Embryonic facial prominence (tissue), 1 donor: Measurements from ENCODE around the gene CNTNAP4.

Experiments used
- DNase-seq: peaks from one replicate; pipeline ENCODE4 v3.0.0-alpha.2; 2016; ENCODE audit errors: extremely low spot score

The CNTNAP4 gene

DNA sequence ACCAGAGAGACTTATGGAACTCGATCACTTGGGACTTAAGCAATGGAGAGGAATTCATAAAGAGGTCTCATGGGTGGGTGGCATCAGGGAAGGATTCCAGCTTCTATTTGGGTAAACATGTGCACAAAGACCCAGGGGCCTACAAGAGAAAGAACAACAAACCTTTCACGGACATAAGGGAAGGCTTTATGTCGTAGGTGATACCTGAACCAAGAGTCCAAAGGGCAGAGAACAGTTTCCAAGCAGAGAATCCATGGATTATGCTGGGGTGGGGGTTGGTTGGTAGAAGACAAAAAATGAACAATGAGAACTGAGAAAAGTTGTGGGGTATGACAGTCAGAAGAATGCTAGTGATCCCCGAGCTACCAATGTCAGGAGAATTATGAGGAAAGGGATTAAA is 119.8 kb downstream of the CNTNAP4 start:
- no peak for DNase-seq

DNA sequence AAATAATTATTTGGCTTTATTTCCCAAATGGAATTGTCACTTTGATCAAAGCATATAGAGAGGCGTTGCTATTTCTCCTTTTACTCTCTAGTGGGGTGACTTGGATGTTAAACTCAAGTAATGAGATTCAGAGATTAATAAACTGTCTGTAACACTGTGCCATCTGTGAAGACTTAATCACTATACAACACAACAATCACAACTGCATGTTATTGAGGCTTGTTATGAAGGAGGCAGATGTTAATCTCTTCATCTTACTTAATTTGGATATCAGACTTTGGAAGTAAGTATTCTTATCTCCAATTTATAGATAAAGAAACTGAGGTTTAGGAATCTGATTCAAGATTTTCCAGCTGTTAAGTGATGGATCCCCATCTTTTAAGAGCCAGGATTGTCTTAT is 132.5 kb downstream of the CNTNAP4 start:
- no peak for DNase-seq

DNA sequence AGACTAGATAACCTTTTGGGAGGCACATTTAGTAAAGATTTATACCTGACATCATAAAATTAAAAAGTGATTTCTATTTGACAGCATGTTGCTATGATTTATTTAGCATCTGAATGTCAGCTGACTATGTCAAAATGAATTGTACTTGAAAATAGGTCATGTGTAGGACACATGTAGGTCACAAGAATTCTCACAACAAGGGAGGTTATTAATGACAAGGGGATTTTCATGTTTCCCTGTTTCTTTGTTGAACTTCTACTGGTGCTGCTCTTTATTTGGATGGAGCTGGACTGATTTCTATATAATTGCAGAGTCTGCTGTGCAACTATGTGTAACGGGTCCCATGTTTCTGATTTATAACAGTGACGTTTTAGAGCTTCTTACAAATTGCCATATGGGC is 144.4 kb downstream of the CNTNAP4 start:
- no peak for DNase-seq

DNA sequence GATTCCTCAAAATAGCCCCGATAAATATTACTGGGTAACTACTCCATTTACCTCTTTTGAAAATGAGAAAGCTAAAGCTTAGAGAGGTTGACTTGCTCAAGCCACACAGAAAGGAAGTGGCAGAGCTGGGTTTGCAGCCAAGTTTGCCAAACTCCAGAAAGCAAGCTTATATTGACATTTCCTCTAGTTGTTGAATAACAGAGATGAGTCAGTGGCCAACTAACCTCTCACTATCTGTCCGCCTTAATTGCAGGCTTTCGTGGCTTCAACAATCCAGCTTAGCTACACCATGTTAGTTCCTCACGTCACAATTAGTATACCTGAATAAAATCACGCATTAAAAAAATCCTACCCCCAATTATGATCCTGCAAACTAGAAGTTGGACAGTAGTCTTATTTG is 151.7 kb downstream of the CNTNAP4 start:
- DNase-seq = no peak

DNA sequence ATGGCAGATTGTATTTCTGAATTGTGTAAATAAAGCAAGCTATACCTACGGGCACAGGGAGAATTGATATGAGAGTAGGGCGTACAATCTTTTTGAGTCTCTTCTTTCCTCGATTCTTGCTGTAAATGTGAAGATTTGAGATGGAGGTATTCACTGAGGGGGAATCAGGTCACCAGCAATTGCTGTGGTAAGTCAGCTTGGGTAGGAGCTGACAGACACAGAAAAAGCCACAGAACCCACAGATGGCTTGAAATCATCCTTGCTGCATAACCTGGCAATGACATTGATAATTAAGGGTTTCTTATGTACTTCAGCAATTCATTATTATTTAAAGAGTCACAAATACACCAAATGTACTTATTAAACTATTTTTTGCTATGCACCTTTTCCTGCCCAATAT is 164.2 kb downstream of the CNTNAP4 start:
- DNase-seq = no peak

DNA sequence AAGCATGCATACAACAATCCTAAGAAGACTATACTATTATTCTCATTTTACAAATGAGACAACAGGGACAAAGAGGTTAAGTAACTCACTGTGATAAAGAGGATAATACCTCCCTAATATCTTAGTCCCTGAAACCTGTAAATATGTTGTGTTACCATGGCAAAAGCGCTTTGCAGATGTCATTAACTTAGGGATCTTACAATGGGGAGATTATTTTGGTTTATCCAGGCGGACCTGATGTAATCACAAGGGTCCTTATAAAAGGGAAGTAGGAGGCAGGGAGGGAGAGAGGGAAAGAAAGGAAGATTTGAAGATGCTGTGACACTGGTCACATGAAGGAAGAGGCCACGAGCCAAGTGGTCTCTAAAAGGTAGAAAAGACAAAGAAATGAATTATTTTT is 164.7 kb downstream of the CNTNAP4 start:
- no peak for DNase-seq

DNA sequence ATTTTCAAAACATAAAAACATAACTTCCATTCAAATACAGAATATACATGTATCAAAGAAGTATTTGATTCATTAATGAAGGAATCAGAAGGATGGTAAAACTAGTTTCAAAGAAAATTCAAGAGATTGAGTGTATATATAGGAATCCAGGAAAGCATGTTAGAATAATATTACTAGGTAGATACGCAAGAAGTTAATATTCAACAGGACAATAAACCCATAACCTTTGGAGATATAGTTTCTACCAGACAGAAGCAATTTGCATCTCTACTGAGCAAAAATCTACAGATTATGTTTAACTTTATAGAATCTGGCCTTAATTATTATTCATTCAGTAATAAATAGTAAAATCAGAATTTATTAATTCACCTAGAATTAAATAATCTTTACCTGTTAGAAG is 166.8 kb downstream of the CNTNAP4 start:
- DNase-seq = no peak

DNA sequence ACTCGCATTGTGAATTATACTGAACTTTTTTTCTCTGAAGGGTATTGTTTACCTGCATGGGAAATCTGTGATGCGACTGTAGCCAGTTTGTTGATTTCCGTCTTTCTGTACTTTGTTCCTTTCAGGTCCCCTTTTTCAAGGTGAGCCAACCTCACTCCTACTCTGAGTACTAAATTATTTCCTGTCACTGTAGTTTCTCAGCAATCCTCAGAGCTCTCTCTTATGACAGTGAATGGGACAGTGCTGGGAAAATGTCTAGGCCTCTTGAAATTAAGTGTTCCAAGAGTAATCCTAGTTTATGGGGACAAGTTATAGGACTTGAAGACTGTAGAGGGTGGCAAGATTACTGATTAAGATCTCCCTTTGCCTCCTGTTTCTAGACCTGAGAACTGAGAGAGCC is 167.6 kb downstream of the CNTNAP4 start:
- no peak for DNase-seq

DNA sequence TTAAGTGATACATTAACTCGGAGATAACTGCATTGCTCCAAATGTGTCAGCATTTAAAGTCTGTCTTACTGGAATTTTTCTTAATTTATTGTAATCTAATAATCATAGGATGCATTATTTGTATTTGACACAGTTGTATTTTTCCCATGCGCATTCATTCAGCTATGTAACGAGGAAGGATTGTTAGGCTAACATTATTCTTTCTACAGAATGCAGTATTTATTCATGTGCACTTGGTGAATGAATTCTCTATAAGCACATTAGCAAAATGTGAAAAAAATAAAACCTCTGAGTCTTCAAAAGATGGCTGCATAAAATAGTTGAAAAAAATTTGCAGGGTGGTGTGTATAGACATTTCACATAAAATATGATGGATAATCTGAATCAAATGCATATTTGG is 168.6 kb downstream of the CNTNAP4 start:
- no peak for DNase-seq

DNA sequence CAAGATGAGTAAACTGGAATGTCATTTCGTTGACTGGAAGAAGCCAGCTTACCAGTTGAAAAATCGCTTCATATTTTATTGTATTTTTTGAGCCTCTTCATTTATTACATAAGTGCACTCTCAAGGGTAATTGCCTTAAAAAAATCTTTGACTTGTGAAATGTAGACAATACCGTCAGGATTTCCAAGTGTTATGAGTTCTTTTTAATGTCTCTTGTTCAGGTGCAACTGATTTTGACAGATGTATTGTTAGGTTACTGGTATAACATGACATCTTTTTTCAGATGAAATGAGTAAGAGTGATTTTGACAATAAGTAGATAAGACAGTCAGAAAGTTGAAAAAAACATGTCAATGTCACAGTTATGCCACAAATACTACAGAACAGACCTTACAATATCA is 169.1 kb downstream of the CNTNAP4 start:
- no peak for DNase-seq

DNA sequence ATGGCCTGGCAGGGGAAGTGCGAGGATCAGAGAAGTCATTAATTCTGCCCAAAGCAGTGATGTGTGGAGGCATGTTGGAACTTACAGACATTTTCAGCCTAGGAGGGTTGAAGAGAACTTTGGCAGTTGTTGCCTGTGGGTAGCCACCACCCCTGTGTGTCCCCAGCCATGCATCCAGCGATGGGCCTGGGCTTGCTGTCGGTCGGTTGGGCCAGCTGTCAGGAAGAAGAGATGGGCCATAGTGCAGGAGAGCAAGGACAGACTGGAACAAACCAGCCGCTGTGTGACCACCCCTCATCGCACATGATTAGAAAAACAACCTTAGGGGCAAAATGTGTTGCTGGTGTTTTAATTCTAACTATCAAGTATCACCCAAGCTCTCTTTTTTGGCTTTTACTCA is 173.7 kb downstream of the CNTNAP4 start:
- no peak for DNase-seq

DNA sequence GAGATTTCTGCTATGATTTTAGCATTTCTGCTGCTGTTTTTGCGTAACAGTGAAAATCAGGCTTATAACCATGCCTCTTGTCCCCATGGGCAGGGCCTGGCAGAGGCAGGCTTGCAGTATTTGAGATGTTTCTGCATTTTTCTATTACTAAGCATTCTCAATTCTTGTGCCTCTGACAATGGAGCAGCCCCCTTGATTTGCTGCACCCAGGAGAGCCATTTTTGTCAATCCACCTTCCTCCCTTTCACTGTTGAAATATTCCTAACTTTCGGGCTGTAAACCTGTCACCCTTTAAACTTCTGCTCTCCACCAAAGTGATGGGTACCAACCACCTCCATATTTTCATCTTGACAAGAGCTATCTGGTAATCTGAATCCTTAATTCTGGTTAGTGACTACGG is 178.1 kb downstream of the CNTNAP4 start:
- no peak for DNase-seq

DNA sequence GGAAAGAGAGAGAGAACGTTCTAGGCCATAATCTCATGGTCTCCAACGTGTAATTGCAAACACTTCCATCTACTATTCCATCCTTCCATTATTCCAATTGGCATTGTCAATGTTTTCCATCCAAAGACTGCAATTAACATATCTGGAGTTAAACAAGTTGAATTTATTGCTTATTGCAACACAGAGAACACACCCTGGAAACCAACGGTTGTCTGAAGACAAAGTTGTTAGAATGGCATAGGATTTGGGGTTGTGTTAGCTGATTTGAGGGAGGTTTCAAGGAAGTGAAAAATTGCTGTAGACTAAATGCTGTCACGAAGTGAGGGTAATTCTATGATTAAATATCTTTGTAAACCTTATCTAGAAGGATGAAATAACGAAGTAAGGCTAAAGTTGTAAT is 178.8 kb downstream of the CNTNAP4 start:
- no peak for DNase-seq

DNA sequence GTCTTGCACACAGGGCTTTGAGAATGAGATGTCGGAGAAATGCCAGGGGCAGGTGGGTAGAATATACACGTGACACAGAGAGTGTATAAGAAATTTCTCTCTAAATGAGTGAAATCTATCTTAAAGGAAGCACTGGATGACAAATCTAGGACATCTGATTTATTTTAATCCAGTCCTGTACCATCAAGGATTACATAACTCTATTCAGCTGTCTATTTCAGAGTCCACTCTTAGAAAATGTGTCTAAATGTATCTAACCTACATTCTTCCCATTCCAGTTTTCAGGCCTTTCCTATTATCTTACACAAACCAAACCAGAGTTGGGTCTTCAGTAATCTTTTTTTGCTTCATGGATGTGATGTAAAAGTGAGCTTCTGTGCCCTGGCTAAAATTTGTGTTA is 181.9 kb downstream of the CNTNAP4 start:
- no peak for DNase-seq

DNA sequence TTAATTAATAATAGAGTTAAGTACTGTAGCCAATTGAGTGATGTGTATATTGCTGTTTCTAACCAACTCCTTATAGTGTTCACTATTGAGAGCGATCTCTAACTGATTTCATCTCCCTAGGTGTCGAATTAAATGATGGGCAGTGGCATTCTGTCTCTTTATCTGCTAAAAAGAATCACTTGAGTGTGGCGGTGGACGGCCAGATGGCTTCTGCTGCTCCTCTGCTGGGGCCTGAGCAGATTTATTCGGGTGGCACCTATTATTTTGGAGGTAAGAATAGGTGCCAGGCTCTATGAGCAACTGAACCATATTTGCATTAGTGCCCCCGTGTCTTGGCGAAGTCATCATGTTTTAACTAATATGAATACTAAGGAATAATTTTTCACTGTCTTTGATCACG is 184.6 kb downstream of the CNTNAP4 start:
- DNase-seq = no peak

DNA sequence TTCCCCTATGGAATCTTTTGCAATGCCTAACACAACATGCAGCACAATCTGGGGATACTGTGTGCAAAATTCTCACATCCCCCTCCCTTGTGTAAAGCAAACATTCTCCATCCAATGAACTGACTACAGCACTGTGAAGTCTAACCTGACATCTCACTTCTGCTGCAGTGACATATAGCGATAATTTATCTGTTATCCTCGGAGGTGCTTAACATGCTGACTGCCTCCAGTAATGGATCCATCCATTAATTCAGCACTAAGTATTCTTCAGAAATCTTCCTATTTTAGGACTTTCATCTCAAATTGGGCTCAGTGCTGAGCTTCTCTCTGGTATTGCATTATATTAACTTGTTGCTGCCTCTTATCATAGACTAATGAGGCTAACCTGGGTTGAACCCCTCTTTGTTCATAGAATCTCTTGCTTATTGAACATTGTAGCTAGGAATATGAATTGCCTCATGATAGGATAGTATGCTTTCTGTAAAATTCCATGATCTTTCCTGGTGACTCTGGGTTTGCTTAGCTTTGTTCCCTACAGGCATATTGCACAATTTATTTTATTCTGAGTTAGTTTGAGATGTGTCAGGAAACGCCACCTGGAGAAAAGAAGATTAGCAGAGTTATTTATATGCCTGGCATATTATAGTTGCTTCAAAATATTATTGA is 187.9 kb downstream of the CNTNAP4 start:
- DNase-seq = no peak

DNA sequence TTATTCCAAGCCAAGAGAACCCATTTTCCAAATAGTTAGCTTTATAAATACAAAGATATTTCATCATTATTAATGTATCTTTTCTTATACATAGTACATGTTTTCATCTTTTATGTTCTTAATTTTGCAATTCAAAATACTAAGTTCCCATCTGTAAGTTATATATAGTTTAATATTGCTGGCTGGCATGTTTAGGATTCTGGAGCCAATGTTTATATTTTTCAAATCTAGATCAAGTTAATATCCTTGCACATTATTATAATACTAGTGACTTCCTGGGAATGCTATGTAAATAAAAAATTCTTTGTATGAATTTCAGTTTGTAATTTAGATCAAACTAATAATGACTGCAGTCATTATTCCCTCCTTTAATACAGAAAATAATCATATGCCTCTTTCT is 189.7 kb downstream of the CNTNAP4 start:
- DNase-seq = no peak

DNA sequence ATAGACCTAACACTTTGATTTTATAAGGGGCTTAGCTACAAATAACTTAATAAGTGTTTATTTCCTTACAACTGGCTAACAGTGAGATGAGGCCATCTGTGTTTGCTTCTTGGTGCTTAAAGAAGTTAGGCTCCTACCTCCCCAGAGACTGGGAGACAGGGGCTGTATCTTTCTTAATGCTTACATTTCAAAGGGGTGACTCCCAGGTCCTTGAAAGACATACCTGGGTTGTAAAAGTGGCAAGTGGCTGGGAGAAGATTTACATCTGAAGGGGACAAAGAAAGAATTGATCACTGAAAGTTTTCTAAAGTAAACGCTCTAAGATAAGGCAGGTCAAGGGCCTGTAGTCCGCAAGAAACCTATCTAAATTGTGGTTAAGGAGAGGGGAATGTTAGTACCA is 196.8 kb downstream of the CNTNAP4 start:
- DNase-seq = no peak

DNA sequence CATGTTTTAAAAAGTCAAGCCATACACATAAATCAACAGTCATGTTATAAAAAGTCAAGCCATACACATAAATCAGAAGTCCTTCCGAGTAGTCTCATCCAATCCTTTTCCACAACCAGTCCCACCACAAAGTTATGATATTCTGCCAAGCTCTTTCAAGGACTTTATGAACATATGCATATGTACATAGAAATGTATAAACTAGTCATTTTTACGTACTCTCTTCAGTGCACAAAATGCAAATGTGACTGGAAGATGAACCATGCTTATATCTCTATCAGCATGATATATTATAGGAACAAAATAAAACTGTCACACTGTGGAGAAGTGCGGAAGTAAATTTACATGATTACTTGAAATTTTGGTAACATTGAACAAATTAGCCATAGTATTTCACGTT is 200.9 kb downstream of the CNTNAP4 start:
- DNase-seq = no peak

DNA sequence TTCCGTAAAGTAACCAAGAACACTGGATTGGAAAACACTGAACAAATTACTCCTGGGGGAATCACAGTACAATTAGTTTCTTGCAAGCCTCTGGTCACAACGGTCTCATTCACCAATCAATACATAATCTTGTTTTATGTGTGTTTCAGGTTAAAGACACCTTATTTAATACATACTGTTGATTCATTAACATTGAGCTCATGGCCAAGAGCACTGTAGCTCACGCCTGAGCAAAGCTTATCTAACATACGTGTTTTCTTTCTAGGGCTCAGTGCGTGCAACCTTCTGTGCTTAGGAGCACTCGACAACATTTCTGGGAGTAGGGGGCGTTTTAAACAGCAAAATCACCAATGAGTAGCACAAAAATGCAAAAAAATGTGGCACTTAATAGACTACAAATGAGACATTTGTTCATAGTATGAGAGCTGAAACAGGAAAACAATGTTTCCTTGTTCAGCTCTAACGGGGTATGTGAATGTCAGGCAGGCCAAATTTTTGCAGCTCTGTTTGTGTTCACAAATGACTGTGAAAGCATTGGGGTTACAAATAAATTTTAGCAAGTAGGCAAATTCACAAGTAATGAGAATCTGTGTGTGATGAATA is 206.2 kb downstream of the CNTNAP4 start:
- no peak for DNase-seq

DNA sequence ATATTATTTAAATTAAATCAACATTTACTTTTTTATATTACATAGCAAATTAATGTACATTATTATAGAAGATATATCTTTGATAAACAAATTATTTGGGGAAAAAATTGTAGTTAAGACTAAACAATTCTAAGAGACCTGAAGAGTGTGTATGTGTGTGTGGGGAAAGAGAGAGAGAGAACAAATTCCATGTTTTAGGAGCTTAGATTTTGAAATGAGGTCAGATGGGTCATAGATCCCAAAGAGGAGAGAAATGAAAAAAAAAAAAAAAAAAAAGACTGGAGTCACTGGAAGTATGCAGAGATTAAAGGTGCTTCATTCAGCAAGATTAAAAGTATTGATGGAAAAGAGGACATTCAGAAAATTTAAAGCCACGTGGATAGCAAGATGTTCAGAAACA is 206.8 kb downstream of the CNTNAP4 start:
- no peak for DNase-seq

DNA sequence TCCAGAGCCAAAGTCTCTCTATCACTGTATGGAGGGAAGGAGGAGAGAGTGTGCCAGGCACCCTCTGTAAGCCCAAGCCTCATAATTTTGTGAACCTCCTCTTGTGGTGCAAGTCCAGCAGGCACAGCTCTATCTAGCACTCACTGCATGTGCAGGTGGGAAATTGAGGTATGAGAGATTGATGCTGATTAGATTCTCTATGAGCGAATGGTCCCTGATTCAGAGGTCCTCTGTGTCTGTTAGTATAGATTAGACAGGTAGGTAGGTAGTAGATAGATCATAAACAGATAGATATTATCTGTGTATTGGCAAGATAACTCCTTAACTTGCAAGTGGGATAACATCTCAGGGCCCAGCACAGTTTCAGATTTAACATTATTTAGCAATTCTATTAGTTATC is 209.5 kb downstream of the CNTNAP4 start:
- DNase-seq = no peak

DNA sequence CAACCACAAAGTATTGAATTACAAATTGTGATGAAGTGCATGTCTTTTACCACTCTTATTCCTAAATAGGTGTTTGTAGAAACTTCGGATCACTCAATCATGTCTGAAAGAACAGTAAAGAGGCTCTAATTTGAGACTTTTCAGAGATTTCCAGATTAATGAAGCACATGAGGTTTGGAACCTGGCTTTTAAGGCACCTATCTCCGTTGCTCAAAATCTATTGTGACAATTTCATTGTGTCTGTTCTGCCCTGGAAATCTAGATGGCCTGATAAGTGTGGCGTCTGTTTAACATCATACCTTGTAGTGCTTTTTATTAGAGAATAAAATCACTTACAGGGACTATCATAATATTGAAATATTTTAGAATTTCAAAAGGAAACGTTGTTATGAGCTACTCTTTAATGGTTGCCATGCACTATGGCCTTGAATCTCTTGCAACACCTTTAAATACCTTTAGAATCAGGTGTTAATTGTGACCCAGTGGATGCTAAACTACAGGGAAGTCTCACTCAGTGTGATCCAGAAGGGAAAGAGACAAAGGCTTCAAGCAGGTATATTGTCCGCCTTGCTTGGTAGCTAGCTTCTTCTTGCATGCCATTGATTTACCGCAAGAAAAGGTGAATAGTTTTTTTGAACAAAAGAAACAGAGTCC is 210.3 kb downstream of the CNTNAP4 start:
- no peak for DNase-seq

DNA sequence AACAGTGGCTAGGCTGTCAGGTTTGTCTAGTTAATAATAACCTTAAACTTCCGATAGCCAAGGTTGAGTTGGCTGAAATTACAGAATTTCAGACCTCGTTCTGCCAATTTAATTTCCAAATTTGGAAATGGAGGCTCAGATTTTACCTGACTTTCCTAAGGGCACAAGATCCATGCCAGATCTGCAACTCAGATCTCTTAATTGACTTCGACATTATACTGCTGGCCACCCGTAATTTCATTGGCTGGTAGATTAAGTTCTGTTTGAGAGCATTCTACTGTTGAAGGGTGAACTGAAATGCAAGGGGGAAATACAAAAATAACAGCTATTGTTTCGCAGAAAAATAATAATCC is 210.8 kb downstream of the CNTNAP4 start:
- no peak for DNase-seq
